Smooth muscle cell (in vitro differentiated cells): ENCODE measurements around the gene GRAMD1A. TPM values are rescaled to one million over a fixed set of nuclear protein-coding genes. Genes with fewer than 3 reads are reported as not detected.

Source experiments
- DNase-seq: peaks from one replicate; lab custom pipeline; 2025; ENCODE audit not compliant: unreplicated experiment; lab: John Stamatoyannopoulos, UW
- H2AFZ ChIP-seq: fragments of 200-600 bp; sonication (generic); 2 replicates; pipeline ENCODE4 v1.6.0; 2016; ENCODE audit warnings: antibody characterized with exemption, low read depth, mild to moderate bottlenecking
- H3F3A ChIP-seq: fragments of 200-600 bp; sonication (generic); 2 replicates; pipeline ENCODE4 v1.6.0; 2017; ENCODE audit warnings: antibody characterized with exemption, low read depth
- H3K27ac ChIP-seq: fragments of 200-600 bp; sonication (generic); 2 replicates; pipeline ENCODE4 v1.5.1; 2016; ENCODE audit warnings: low read depth, mild to moderate bottlenecking
- H3K27me3 ChIP-seq: fragments of 200-600 bp; sonication (generic); 2 replicates; pipeline ENCODE4 v1.6.1; 2016; ENCODE audit warnings: low read depth, mild to moderate bottlenecking
- H3K36me3 ChIP-seq: fragments of 200-600 bp; sonication (generic); 2 replicates; pipeline ENCODE4 v1.5.1; 2016; ENCODE audit warnings: low read depth
- H3K4me1 ChIP-seq: fragments of 200-600 bp; sonication (generic); 2 replicates; pipeline ENCODE4 v1.5.1; 2016; ENCODE audit warnings: low read depth
- H3K4me2 ChIP-seq: fragments of 200-600 bp; sonication (generic); 2 replicates; pipeline ENCODE4 v1.6.0; 2016; ENCODE audit warnings: mild to moderate bottlenecking
- H3K4me3 ChIP-seq: fragments of 200-600 bp; sonication (generic); 2 replicates; pipeline ENCODE4 v1.5.1; 2016; ENCODE audit warnings: mild to moderate bottlenecking
- H3K79me2 ChIP-seq: fragments of 200-600 bp; sonication (generic); 2 replicates; pipeline ENCODE4 v1.6.0; 2016; ENCODE audit warnings: low read depth, mild to moderate bottlenecking
- H3K9ac ChIP-seq: fragments of 200-600 bp; sonication (generic); 2 replicates; pipeline ENCODE4 v1.6.0; 2016; ENCODE audit warnings: low read depth
- H3K9me3 ChIP-seq: fragments of 200-600 bp; sonication (generic); replicated peaks from 2 replicates; pipeline ENCODE4 v1.5.1; 2016; ENCODE audit warnings: low read depth
- H4K20me1 ChIP-seq: fragments of 200-600 bp; sonication (generic); 2 replicates; pipeline ENCODE4 v1.6.0; 2016; ENCODE audit warnings: low read depth
- WGBS: methylation state at CpG from one replicate; pipeline ENCODE4 v1.1.7; 2016; ENCODE audit warnings: low lambda C conversion rate; 5-methylcytosine and 5-hydroxymethylcytosine counted together
- polyA plus RNA-seq: library from polyadenylated mRNA; unstranded; fragments of >200 nt; fragmentation: Nextera tagmentation; extraction: Ambion mirVana; gene quantifications from 2 replicates; pipeline ENCODE4 v1.2.1, GENCODE V29; 2016
- total RNA-seq: library from RNA; depleted of rRNA; stranded (reverse); fragments of >200 nt; gene quantifications from 2 replicates; pipeline ENCODE4 v1.2.3, GENCODE V29; 2014
- TF ChIP-seq, protein P1 (sequence below): fragments of 200-600 bp; sonication (generic); IDR thresholded peaks from 2 replicates; pipeline ENCODE4 v1.5.1; 2017; ENCODE audit warnings: borderline replicate concordance, mild to moderate bottlenecking, antibody characterized with exemption; ENCODE audit not compliant: insufficient read depth, poor library complexity, severe bottlenecking

The GRAMD1A gene
- total and polyA plus RNA-seq, 2 experiments from 2014 or later, result 27.6 to 59.6 TPM

DNA sequence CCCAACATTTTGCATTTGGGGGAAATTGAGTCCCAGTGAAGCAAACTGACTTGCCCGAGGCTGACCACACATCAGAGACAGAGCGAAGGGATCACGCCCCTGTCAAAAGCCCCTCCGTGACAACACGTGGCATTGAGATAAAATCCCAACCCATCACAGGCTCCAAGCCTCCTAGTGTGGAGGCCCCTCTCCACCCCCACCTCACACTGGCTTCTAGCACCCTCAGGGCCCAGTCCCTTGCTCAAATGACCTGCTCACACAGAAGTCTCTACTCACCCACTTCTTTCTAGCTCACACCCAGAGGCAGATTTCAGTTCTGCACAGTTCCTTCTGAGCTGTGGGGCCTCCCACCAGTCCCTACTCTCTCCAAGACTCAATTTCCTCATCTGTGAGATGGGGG lies 51.7 kb downstream of the GRAMD1A start:
- Histone ChIP-seq H3K4me2 (no peak overlapping the region), H4K20me1 (no peaks in the 10 kb centered on the region), H2AFZ (no peak overlapping the region), H3K4me1 (no peaks in the 10 kb centered on the region), H3K36me3 (no peaks in the 10 kb centered on the region), H3K4me3 (no peak overlapping the region), H3K27ac (no peak overlapping the region), H3K79me2 (no peaks in the 10 kb centered on the region), H3K9ac (no peak overlapping the region), H3F3A (no peaks in the 10 kb centered on the region), H3K27me3 (peaks cover 7% of the 10 kb centered on the region), H3K9me3 (no peaks in the 10 kb centered on the region)
- no peak for DNase-seq
- TF ChIP-seq, protein P1, sequence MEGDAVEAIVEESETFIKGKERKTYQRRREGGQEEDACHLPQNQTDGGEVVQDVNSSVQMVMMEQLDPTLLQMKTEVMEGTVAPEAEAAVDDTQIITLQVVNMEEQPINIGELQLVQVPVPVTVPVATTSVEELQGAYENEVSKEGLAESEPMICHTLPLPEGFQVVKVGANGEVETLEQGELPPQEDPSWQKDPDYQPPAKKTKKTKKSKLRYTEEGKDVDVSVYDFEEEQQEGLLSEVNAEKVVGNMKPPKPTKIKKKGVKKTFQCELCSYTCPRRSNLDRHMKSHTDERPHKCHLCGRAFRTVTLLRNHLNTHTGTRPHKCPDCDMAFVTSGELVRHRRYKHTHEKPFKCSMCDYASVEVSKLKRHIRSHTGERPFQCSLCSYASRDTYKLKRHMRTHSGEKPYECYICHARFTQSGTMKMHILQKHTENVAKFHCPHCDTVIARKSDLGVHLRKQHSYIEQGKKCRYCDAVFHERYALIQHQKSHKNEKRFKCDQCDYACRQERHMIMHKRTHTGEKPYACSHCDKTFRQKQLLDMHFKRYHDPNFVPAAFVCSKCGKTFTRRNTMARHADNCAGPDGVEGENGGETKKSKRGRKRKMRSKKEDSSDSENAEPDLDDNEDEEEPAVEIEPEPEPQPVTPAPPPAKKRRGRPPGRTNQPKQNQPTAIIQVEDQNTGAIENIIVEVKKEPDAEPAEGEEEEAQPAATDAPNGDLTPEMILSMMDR, result no peak
- 87% methylated on average over 5 of the region's 5 CpGs for WGBS

DNA sequence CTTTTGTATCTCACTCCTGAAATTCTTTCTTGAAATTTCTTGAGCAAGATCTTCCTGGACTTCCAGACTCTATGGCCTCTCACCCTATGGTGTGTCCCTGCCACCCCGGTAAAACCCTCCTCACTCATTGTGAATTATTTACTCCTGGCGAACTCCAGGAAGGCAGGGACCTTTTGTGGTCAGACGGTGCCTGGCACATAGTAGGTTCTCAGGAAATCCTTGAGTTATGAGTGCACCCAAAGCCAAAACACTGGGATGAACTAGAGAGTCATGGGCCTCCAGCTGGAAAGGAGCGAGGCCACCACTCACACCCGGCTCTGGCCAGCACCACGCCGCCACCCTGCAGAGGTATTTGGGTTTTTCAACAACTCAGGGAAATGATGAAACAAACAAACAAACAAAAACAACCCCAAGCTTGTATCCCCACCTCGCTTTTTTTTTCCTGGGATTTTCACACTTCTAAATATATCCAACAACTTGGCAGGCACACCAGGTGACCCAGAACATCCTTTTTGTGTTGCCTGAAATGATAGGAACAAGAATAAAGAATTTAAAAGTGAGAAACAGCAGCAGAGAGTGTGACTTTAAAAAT lies 52.6 kb downstream of the GRAMD1A start:
- 76% methylated on average over 8 of the region's 8 CpGs for WGBS
- Histone ChIP-seq H3K9me3 (no peaks in the 10 kb centered on the region), H3K36me3 (no peaks in the 10 kb centered on the region), H3K79me2 (no peaks in the 10 kb centered on the region), H3K27ac (no peak overlapping the region), H3K4me1 (no peaks in the 10 kb centered on the region), H3K4me3 (no peak overlapping the region), H3K4me2 (no peak overlapping the region), H3K27me3 (peaks cover 7% of the 10 kb centered on the region), H3F3A (no peaks in the 10 kb centered on the region), H3K9ac (no peak overlapping the region), H2AFZ (no peak overlapping the region), H4K20me1 (no peaks in the 10 kb centered on the region)
- TF ChIP-seq, protein P1, result no peak
- DNase-seq, result no peak

DNA sequence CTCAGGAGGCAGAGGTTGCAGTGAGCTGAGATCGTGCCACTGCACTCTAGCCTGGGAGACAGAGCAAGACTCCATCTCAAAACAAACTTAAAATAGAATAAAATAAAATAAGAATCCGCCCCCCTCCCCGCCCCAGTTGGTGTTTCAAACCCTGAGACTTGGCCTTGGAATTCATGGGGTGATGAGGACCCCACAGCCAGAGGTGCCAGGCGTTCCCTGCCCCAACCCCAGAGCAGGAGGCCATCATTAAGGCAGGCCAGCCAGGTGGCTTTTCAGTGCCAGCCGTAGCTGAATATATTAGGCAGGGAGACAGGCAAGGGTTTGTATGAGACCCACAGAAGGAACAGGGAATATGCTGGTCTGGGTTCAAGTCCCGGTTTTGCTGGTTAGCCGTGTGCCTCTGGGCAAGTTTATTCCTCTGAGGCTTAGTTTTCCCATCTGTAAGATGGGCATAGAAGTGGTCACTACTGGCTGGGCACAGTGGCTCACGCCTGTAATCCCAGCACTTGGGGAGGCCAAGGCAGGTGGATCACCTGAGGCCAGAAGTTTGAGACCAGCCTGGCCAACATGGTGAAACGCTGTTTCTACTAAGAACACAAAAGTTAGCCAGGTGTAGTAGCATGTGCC lies 53.7 kb downstream of the GRAMD1A start:
- Histone ChIP-seq H3K79me2 (no peaks in the 10 kb centered on the region), H3K9ac (no peak overlapping the region), H2AFZ (no peak overlapping the region), H3K36me3 (no peaks in the 10 kb centered on the region), H3K4me1 (no peaks in the 10 kb centered on the region), H3F3A (no peaks in the 10 kb centered on the region), H3K4me2 (no peak overlapping the region), H4K20me1 (no peaks in the 10 kb centered on the region), H3K27ac (no peak overlapping the region), H3K9me3 (no peaks in the 10 kb centered on the region), H3K4me3 (no peak overlapping the region), H3K27me3 (peaks cover 7% of the 10 kb centered on the region)
- DNase-seq, result no peak
- TF ChIP-seq, protein P1, result no peak
- 96% methylated on average over 9 of the region's 9 CpGs for WGBS

DNA sequence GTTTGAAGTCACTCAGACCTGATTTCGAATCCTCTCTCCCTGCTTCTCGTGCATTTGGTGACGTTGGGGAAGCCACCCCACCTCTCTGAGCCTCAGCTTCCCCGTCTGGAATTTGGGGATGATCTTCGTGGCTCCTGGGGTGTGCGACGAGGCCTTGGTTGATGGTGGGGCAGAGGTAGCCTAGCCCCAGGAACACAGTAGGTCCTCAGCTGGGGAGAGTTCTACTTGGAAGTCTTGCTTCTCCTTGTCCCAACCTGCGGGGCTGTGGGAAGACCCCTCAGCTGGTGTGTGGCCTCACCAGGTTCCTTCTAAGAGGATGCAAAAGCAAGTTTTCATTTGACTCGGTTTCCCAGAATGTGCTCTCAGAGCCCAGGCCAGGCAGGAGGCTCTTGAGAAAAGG lies 54.5 kb downstream of the GRAMD1A start:
- no peak for DNase-seq
- H3F3A ChIP-seq, result no peaks in the 10 kb centered on the region
- H3K4me2 ChIP-seq, result no peak overlapping the region
- no peak overlapping the region for H2AFZ ChIP-seq
- peaks cover 7% of the 10 kb centered on the region for H3K27me3 ChIP-seq
- H3K4me1 ChIP-seq, result no peaks in the 10 kb centered on the region
- no peaks in the 10 kb centered on the region for H4K20me1 ChIP-seq
- H3K36me3 ChIP-seq, result no peaks in the 10 kb centered on the region
- 92% methylated on average over 9 of the region's 9 CpGs for WGBS
- TF ChIP-seq, protein P1, result no peak
- no peak overlapping the region for H3K4me3 ChIP-seq
- no peaks in the 10 kb centered on the region for H3K9me3 ChIP-seq
- H3K79me2 ChIP-seq, result no peaks in the 10 kb centered on the region
- H3K27ac ChIP-seq, result no peak overlapping the region
- H3K9ac ChIP-seq, result no peak overlapping the region
